DND-41 (cell line): ENCODE measurements around the gene JARID2.

Source experiments
- ATAC-seq: fragments of 200-7000 bp; cut with Tn5 transposase; 3 replicates; pipeline ENCODE4 v1.9.1; 2021; ENCODE audit warnings: low read depth; ENCODE audit not compliant: insufficient read depth
- DNase-seq: peaks from one replicate; pipeline ENCODE4 v3.0.0-alpha.2; 2020
- H2AFZ ChIP-seq: 2 replicates; pipeline ENCODE4 v1.6.0; 2012; ENCODE audit warnings: low read depth, low read length
- H3K27ac ChIP-seq: 2 replicates; pipeline ENCODE4 v1.5.1; 2012; ENCODE audit warnings: low read length, inconsistent platforms
- H3K27me3 ChIP-seq: fragments of 200-600 bp; sonication (generic); 2 replicates; pipeline ENCODE4 v1.6.0; 2012; ENCODE audit warnings: low read length, mild to moderate bottlenecking, inconsistent platforms; ENCODE audit not compliant: insufficient read depth, poor library complexity
- H3K36me3 ChIP-seq: 2 replicates; pipeline ENCODE4 v1.5.1; 2012; ENCODE audit warnings: low read length, inconsistent platforms; ENCODE audit not compliant: insufficient read depth
- H3K4me1 ChIP-seq: 2 replicates; pipeline ENCODE4 v1.5.1; 2012; ENCODE audit warnings: mild to moderate bottlenecking, low read length; ENCODE audit not compliant: insufficient read depth
- H3K4me2 ChIP-seq: 2 replicates; pipeline ENCODE4 v1.6.0; 2012; ENCODE audit warnings: mild to moderate bottlenecking, moderate library complexity, low read length, inconsistent platforms; ENCODE audit not compliant: insufficient read depth
- H3K4me3 ChIP-seq, 2 experiments: fragments of 200-600 bp in 1 of 2; shearing (Covaris generic) in 1 of 2; 2 replicates each; pipeline ENCODE4 v1.5.1; 2012 to 2016; ENCODE audit warnings: inconsistent platforms in 2 of 2, low read length in 2 of 2, mild to moderate bottlenecking in 2 of 2, low read depth in 1 of 2, moderate library complexity in 1 of 2
- H3K79me2 ChIP-seq: 2 replicates; pipeline ENCODE4 v1.6.0; 2012; ENCODE audit warnings: low read length, inconsistent platforms; ENCODE audit not compliant: insufficient read depth
- H3K9ac ChIP-seq: 2 replicates; pipeline ENCODE4 v1.6.0; 2012; ENCODE audit warnings: low read depth, mild to moderate bottlenecking, inconsistent platforms, low read length, moderate library complexity
- H3K9me3 ChIP-seq: 2 replicates; pipeline ENCODE4 v1.5.1; 2012; ENCODE audit warnings: low read length, moderate library complexity, mild to moderate bottlenecking, inconsistent platforms; ENCODE audit not compliant: insufficient read depth, severe bottlenecking
- H4K20me1 ChIP-seq: 2 replicates; pipeline ENCODE4 v1.6.0; 2012; ENCODE audit warnings: low read length; ENCODE audit not compliant: insufficient read depth
- CTCF ChIP-seq: IDR thresholded peaks from 2 replicates; pipeline ENCODE4 v1.5.1; 2012; ENCODE audit warnings: borderline replicate concordance, low read length, moderate library complexity, mild to moderate bottlenecking; ENCODE audit not compliant: poor library complexity, severe bottlenecking; ENCODE audit errors: extremely low read depth
- EZH2 ChIP-seq: IDR thresholded peaks from 3 replicates; pipeline ENCODE4 v1.6.1; 2012; ENCODE audit warnings: borderline replicate concordance, low read depth, mild to moderate bottlenecking, moderate library complexity, low read length, inconsistent platforms; ENCODE audit not compliant: severe bottlenecking

Gene JARID2

GRCh38 chr6:15348528-15348927 is 102.7 kb downstream of the JARID2 start:
- DNase-seq (no peak), ATAC-seq (no peak)
- Histone ChIP-seq H3K9me3 (no peaks in the 10 kb centered on the region), H2AFZ (no peak overlapping the region), H3K36me3 (no peaks in the 10 kb centered on the region), H3K4me1 (peaks cover 12% of the 10 kb centered on the region; the same call in 1 of the 2 replicates), H3K4me2 (no peak overlapping the region), H3K9ac (no peak overlapping the region), H3K79me2 (peaks cover 77% of the 10 kb centered on the region), H3K27me3 (no peaks in the 10 kb centered on the region), H4K20me1 (peaks cover 67% of the 10 kb centered on the region), H3K27ac (no peak overlapping the region), H3K4me3 (no peak overlapping the region)
- no peak for TF ChIP-seq CTCF
- TF ChIP-seq EZH2, result no peak

- Histone ChIP-seq H3K27ac (no peak overlapping the region), H2AFZ (no peak overlapping the region), H3K4me2 (no peak overlapping the region), H3K4me3 (no peak overlapping the region), H3K36me3 (no peaks in the 10 kb centered on the region), H3K9me3 (no peaks in the 10 kb centered on the region), H3K27me3 (no peaks in the 10 kb centered on the region), H4K20me1 (peaks cover 67% of the 10 kb centered on the region), H3K4me1 (peaks cover 12% of the 10 kb centered on the region; the same call in 1 of the 2 replicates), H3K9ac (no peak overlapping the region), H3K79me2 (peaks cover 76% of the 10 kb centered on the region)
- TF ChIP-seq CTCF, result no peak
- no peak for TF ChIP-seq EZH2
- ATAC-seq (no peak), DNase-seq (no peak)
Measured at GRCh38 chr6:15349379-15349778, 103.5 kb downstream of the JARID2 start.

GRCh38 chr6:15350386-15351083 is 104.7 kb downstream of the JARID2 start:
- no peak overlapping the region for H3K9ac ChIP-seq
- H3K79me2 ChIP-seq, result peaks cover 73% of the 10 kb centered on the region
- peaks cover 70% of the 10 kb centered on the region for H4K20me1 ChIP-seq
- no peaks in the 10 kb centered on the region for H3K27me3 ChIP-seq
- no peak overlapping the region for H3K27ac ChIP-seq
- H3K36me3 ChIP-seq, result no peaks in the 10 kb centered on the region
- H3K4me3 ChIP-seq, result no peak overlapping the region
- no peaks in the 10 kb centered on the region for H3K9me3 ChIP-seq
- no peak for DNase-seq
- peaks cover 11% of the 10 kb centered on the region; the same call in 1 of the 2 replicates for H3K4me1 ChIP-seq
- TF ChIP-seq CTCF (no peak), EZH2 (no peak)
- no peak for ATAC-seq
- H2AFZ ChIP-seq, result no peak overlapping the region
- no peak overlapping the region for H3K4me2 ChIP-seq
